Nephron (organoid): ENCODE data around the gene TBC1D30.
A peak's percentile ranks its signal among the peaks of the same experiment; 100 is the strongest.

Experiments used
- H3K27ac Mint-ChIP-seq, 3 experiments: 2 replicates each; pipeline ENCODE4 v1.8.0; 2020; ENCODE audit warnings: mixed read lengths in 3 of 3, mild to moderate bottlenecking in 2 of 3, moderate library complexity in 1 of 3
- H3K27me3 Mint-ChIP-seq: 2 replicates; pipeline ENCODE4 v1.8.0; 2021; ENCODE audit warnings: low read depth, mild to moderate bottlenecking, moderate library complexity, mixed read lengths
- H3K36me3 Mint-ChIP-seq: 2 replicates; pipeline ENCODE4 v1.8.0; 2020; ENCODE audit warnings: low read depth, mixed read lengths
- H3K4me1 Mint-ChIP-seq: 2 replicates; pipeline ENCODE4 v1.8.0; 2020; ENCODE audit warnings: mixed read lengths
- H3K4me3 Mint-ChIP-seq, 3 experiments: 2 replicates each; pipeline ENCODE4 v1.8.0; 2020; ENCODE audit warnings: mild to moderate bottlenecking in 3 of 3, mixed read lengths in 3 of 3, moderate library complexity in 2 of 3
- H3K9me3 Mint-ChIP-seq: 2 replicates; pipeline ENCODE4 v1.8.0; 2020; ENCODE audit warnings: mixed read lengths
- CTCF ChIP-seq, 3 experiments: fragments of 200-600 bp; sonication (generic); IDR thresholded peaks; one replicate each; pipeline ENCODE4 v1.5.0; 2021; ENCODE audit warnings: antibody characterized with exemption in 3 of 3; ENCODE audit not compliant: unreplicated experiment in 3 of 3

TBC1D30 gene

DNA sequence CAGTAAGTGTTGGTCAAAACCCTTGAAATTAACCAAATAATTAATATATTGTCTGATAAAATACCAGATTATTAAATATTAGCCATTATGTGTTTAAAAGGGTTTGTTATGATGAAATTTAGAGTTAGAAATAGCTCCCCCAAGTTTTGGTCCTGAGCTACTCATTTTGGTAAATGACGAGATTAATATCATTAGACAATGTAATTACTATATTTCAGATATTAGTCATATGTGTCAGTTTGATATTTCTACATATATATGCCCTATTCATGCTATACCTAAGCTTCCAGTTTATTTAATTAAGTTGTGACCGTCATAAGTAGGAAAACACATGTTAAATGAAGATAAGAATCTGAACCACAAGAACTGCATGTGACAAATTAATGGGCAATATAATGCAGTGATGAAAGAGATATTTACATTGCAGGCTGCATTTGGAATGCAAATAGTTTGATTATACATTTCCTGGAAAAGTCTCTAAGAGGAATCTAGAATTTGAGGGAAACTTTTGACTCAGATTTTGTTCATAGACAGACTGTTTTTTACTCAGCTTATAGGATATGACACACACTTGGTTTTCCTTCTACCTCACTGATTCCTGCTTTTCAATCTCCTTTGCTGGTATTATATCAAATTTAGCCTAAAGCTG lies 70.5 kb downstream of the TBC1D30 start:
- no peaks in the 10 kb centered on the region for H3K36me3 Mint-ChIP-seq
- no peak overlapping the region for H3K4me3 Mint-ChIP-seq
- peaks cover under 1% of the 10 kb centered on the region for H3K9me3 Mint-ChIP-seq
- no peak for TF ChIP-seq CTCF (IDR thresholded peaks at IDR 0.05; ENCODE audit: unreplicated experiment in 3 of 3)
- H3K27ac Mint-ChIP-seq = no peak overlapping the region
- H3K4me1 Mint-ChIP-seq = no peaks in the 10 kb centered on the region
- H3K27me3 Mint-ChIP-seq = peaks cover 7% of the 10 kb centered on the region

DNA sequence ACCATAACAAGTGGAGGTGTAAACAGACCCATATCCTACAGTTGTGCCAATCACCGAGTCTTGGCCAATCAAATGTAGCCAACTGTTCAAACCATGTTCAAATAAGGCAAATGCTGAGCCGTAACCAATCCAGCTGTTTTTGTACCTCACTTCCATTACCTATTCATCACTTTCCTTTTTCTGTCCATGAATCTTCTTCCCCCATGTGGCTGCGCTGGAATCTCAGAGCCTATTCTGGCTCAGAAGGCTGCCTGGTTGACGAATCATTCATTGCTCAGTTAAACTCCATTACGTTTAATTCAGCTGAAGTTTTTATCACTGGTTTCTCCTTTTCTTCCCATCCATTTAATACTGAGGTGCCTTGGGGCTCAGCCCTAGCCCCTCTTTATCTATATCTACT lies 71.1 kb downstream of the TBC1D30 start:
- no peak overlapping the region for H3K4me3 Mint-ChIP-seq
- H3K9me3 Mint-ChIP-seq = peaks cover 4% of the 10 kb centered on the region
- H3K4me1 Mint-ChIP-seq = no peaks in the 10 kb centered on the region
- H3K27me3 Mint-ChIP-seq = peaks cover 5% of the 10 kb centered on the region
- no peak for TF ChIP-seq CTCF (IDR thresholded peaks at IDR 0.05; ENCODE audit: unreplicated experiment in 3 of 3)
- no peaks in the 10 kb centered on the region for H3K36me3 Mint-ChIP-seq
- H3K27ac Mint-ChIP-seq = no peak overlapping the region

DNA sequence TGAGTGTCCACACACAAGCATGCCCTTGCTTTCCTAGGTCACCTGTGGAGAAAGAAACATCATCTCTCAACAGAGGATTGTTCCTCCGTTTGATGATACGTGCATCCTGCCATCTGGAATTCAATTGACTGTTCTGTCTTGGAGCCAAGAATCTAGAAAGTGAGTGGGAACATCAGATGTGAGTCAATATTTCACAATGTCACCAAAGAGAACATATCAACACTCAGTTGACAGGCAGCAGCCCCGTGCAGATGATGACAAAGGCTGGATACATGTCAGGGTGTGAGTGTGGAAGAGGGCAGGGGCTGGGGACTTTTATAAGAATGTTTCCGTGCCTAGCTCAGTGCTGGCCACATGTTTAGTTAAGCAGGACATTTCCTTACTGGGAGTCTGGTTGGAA lies 76.1 kb downstream of the TBC1D30 start:
- H3K9me3 Mint-ChIP-seq = peaks cover 4% of the 10 kb centered on the region
- peaks cover 15% of the 10 kb centered on the region for H3K4me1 Mint-ChIP-seq
- no peak overlapping the region for H3K27ac Mint-ChIP-seq
- no peaks in the 10 kb centered on the region for H3K36me3 Mint-ChIP-seq
- H3K27me3 Mint-ChIP-seq = no peaks in the 10 kb centered on the region
- TF ChIP-seq CTCF (IDR thresholded peaks at IDR 0.05; ENCODE audit: unreplicated experiment in 3 of 3) = no peak
- H3K4me3 Mint-ChIP-seq = no peak overlapping the region

DNA sequence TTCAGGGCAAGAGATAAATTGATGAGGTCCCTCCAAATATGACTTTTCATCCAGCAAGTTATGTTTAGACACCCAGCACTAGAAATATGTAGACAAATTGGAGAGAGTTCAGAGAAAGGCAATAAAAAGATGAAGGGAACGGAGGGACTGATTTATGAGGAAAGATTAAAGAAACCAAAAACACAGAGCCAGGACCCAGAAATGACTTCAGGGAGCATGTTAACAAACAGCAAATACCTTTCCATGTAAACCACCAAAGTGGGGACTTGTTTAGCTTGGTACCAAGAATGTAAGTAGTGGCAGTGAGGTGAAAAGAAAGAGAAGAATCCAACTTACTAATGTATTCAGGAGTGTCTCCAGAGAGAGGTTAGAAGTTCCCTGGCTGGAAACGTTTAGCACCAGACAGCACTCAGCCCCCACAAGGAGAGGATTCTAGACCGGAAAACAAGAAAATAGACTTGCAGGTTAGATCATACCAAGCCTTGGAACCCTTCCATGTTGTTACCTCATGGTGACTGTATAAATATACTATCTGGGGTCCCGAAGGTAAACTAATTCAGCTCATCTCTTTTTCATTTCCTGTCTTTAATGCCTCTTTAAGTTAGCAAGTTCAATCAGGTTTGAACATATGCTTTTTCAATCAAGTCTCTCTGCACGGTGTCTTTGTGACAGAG lies 79.2 kb downstream of the TBC1D30 start:
- H3K4me1 Mint-ChIP-seq = peaks cover 17% of the 10 kb centered on the region
- no peak for TF ChIP-seq CTCF (IDR thresholded peaks at IDR 0.05; ENCODE audit: unreplicated experiment in 3 of 3)
- peaks cover 4% of the 10 kb centered on the region for H3K9me3 Mint-ChIP-seq
- H3K27ac Mint-ChIP-seq = peak overlapping the region; percentile 81 to 93 (median 90)
- H3K36me3 Mint-ChIP-seq = no peaks in the 10 kb centered on the region
- peaks cover 7% of the 10 kb centered on the region for H3K27me3 Mint-ChIP-seq
- peak overlapping the region in 1 of 3 experiments; percentile 1 for H3K4me3 Mint-ChIP-seq

GRCh38 chr12:64907097-64907496 lies 82.7 kb downstream of the TBC1D30 start:
- no peak overlapping the region for H3K4me3 Mint-ChIP-seq
- H3K27ac Mint-ChIP-seq = peak overlapping the region in 2 of 3 experiments; percentile 13 to 16
- no peak for TF ChIP-seq CTCF (IDR thresholded peaks at IDR 0.05; ENCODE audit: unreplicated experiment in 3 of 3)
- peaks cover 7% of the 10 kb centered on the region for H3K27me3 Mint-ChIP-seq
- no peaks in the 10 kb centered on the region for H3K9me3 Mint-ChIP-seq
- H3K4me1 Mint-ChIP-seq = peaks cover 39% of the 10 kb centered on the region
- H3K36me3 Mint-ChIP-seq = no peaks in the 10 kb centered on the region

DNA sequence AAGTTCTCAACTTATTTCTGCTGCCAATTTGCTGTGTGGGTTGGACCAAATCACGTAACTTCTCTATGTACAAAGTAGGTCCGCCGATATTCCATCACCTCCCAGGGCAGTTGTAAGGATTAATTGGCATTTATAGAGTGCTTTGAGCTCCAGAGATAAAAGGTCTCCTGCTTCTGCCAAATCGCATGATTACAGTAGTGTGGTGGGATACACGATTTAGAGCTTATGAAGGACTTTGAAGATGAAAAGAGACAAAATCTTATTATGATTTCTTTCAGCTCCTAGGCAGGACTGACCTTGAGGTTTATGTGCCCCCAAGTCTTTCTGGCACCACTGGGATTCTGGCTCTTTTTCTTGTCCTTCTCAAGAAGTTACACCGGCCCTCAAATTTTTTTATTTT lies 84.7 kb downstream of the TBC1D30 start:
- TF ChIP-seq CTCF (IDR thresholded peaks at IDR 0.05; ENCODE audit: unreplicated experiment in 3 of 3) = no peak

More for the DNA sequence above, 84.7 kb downstream of the TBC1D30 start:
- Mint-ChIP-seq H3K4me3 (no peak overlapping the region), H3K9me3 (no peaks in the 10 kb centered on the region), H3K36me3 (no peaks in the 10 kb centered on the region), H3K27me3 (peaks cover 7% of the 10 kb centered on the region), H3K4me1 (peaks cover 43% of the 10 kb centered on the region), H3K27ac (peak overlapping the region; percentile 7 to 83 (median 53))
